Middle frontal gyrus (tissue), 1 donor: ENCODE measurements around the gene LSM8.
"Not testable (repeated sequence)": the region's sequence is repeated elsewhere in the genome, so short reads cannot be mapped to it uniquely, and the experiment has no call there.

Experiments
- DNase-seq: peaks from one replicate; pipeline ENCODE4 v3.0.0-alpha.2; 2015; ENCODE audit warnings: low spot score; ENCODE audit errors: extremely low spot score

LSM8 gene

GRCh38 chr7:118202061-118202460 lies 18.1 kb downstream of the LSM8 start:
- no peak for DNase-seq

- peak; percentile 75 for DNase-seq
Measured at GRCh38 chr7:118214051-118214832, 30.3 kb downstream of the LSM8 start.

DNA sequence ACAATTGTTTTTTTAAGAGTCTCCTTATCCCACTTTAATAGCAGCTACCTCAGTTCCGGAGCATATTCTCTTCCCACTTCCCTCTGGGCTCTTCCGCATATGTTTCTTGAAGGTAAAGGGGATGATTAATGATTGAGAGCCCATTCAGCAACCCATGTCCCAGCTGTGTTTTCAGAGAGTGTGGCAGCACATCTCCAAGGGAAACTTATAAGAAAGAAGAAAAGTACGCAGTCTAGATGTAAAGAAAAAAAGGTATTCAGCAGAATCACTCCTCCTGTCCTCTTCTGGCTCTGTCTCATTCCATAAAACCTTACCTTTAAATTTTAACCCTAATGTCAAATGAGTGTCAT lies 30.8 kb downstream of the LSM8 start:
- no peak for DNase-seq

- DNase-seq = no peak
Measured at GRCh38 chr7:118217210-118217619, 33.3 kb downstream of the LSM8 start.

DNA sequence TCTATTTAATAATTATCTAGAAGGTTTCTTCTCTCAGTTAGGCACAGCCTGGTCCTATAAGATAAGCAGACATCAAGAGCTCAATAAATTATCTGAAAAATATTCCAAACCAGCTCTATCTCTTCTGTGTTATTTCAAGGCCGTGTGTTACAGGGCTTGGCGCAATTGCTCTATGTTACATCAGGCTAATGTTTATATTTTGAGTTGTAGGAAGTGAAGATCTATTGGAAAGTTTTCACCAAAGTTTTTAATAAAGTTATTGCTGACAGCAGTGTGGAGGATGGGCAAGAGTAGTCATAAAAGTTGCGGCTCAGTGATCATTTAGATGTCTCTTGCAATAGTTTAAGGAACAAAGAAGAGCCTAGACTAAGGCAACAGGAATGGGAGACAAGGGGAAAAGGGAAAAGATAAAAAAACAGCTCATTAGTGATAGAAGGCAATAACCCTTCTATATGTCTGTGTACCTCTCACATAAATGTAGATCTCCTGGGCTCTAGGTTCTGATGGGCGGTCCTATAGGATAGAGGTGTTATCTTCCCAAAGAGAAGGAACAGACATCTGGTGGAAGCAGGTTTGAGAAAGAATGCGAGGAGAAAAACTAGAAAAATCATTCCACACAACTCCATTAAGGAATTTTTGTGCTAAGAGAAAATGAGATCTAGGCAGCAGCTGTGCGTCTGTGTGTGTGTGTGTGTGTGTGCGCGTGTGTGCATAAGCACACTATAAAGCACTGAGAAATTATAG lies 34.6 kb downstream of the LSM8 start:
- DNase-seq = no peak

- DNase-seq = no peak
Measured at GRCh38 chr7:118219157-118219512, 35.2 kb downstream of the LSM8 start.

GRCh38 chr7:118220583-118220982 lies 36.6 kb downstream of the LSM8 start:
- DNase-seq = no peak

DNA sequence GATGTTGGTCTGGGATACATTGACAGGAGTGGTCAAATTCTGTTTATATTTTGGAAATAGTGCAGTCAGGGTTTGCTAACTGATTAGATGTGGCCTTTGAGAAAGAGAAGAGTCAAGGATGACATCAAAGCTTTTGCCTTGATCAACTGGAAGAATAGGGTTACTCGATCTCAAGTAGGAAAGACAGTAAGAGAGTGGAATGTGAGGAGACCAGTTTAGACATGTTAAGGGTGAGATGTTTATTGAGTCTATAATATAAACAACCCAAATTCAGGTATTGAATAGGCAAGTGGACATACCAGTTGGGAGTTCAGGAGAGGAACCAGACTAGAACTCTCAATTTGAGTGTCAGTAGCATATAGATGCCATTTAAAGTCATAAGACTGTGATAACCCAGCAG lies 38.6 kb downstream of the LSM8 start:
- no peak for DNase-seq

DNA sequence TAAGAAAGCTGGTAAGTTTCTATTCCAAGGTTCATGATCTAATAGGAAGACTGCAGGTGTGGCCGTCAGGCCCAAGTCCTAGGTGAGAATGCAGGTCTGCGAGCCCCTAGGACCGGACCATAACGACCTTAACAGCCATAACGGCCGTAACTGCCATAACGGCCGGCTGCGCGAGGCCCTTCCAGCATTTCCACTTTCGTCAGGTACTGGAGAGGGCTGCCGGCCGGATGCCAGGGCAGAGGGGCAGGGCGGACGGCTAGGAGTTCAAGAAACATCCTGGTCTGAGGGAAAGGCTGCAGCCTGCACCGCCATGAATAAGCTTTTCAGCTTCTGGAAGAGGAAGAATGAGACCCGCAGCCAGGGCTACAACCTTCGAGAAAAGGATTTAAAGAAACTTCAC lies 40.6 kb downstream of the LSM8 start, which contains the start of gene ANKRD7:
ANKRD7 (plus strand) TSS at position 184 of the 400 bp plus-strand sequence; CDS start at position 311, 127 bp downstream.
- no peak for DNase-seq

- no peak for DNase-seq
Measured at GRCh38 chr7:118232837-118233236, 48.9 kb downstream of the LSM8 start.

- DNase-seq = no peak
Measured at GRCh38 chr7:118233799-118234198, 49.8 kb downstream of the LSM8 start.

DNA sequence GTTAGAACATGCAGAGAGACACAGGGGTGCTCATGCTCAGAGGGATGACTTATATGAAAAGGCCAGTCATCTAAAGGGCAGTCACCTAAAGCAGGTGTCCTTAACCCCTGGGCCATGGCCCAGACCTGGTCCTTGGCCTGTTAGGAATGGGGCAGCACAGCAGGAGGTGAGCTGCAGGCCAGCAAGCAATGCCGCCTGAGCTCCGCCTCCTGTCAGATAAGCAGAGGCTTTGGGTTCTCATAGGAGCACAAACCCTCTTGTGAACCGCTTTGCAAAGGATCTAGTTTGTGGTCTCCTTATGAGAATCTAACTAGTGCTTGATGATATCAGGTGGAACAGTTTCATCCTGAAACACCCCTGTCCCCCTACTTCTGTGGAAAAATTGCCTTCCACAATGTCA lies 55.0 kb downstream of the LSM8 start:
- DNase-seq = no peak

- DNase-seq = not testable (repeated sequence)
Measured at GRCh38 chr7:118240320-118240719, 56.4 kb downstream of the LSM8 start.
